ENCODE data around the gene PALM.

Gene PALM

DNA sequence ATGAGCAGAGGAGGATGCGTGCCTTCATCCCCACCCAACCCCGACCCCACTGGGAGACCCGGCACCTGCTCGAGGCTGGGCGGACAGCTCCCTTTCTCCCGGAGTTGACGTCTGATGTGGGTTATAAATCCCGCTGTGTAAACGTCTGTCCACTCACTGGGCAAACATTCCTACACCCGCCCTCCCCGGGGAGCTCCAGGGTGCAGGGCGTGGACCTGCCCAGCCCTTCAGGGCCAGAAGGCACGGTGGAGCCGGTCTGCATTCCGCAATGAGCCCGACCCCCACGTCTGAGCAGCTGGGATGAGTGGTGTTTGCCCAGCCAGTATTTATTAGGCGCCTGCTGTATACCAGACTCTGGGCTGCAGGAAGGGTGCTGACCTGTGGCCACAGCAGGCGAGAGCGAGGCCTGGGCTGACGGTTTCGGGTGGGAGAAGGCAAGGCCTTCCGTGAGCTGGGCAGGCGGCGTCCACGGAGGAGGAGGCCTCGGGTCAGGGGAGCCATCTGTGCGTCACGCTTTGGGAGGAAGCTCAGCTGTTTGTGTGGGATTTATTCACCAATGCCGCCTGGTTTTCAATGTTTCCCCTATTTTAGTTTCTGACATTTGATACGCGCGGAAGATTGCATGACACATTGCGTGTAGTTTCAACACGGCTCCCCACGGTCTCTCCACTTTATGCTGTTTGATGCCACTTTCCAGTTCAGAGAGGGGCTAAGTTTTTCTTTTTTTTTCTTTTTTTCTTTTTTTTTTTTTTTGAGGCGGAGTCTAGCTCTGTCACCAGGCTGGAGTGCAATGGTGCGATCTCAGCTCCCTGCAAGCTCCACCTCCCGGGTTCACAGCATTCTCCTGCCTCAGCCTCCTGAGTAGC lies 44.1 kb downstream of the PALM start:
- DNase-seq, result no peak

DNA sequence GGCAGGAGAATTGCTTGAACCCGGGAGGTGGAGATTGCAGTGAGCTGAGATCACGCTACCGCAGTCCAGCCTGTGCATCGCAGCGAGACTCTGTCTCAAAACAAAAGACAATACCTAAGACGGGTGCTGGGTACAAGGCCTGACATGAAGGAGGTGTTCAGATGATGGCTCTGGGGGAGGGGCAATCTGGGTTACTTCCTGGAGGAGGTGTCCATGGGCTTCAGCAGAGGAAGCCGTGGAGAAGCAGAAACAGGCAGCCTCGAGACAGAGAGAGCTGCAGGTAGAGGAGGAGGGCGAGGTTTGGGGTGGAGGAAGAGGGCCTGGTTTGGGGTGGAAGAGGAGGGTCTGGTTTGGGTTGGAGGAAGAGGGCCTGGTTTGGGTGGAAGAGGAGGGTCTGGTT lies 45.8 kb downstream of the PALM start:
- DNase-seq, result no peak

DNA sequence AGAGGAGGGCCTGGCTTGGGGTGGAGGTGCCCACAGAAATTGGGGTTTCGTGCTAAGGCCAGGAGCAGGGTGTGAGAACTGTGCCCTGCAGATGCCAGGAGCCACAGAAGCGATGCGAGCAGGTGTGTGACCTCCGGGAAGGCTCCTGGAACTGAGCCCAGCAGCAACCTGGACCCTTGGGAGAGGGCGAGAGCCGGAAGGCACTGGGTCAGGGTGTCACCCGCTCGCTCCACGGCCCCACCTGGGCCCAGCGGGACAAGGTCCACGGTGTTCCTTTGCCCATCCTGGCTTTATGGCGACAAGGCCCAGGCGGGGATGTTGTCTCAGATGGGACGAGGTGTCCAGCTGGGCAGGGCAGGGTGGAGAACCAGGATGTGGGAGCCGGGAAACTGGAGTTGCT lies 46.3 kb downstream of the PALM start:
- DNase-seq, result no peak

DNA sequence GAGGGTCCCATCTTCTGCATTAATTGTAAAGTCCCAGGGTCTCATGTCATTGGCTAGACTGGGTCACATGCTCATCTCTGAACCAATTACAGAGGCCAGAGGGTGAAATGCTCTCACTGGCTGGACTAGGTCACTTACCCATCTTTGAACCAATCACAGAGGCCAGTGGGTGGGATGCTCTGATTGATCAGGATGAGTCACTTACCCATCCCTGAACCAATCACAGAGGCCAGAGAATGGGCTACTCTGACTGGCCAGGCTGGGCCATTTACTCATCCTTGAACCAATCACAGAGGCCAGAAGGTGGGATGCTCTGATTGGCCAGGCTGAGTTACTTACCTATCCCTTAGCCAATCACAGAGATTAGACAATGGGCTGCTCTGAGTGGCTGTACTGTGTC lies 47.5 kb downstream of the PALM start:
- peak; percentile 29 for DNase-seq

DNA sequence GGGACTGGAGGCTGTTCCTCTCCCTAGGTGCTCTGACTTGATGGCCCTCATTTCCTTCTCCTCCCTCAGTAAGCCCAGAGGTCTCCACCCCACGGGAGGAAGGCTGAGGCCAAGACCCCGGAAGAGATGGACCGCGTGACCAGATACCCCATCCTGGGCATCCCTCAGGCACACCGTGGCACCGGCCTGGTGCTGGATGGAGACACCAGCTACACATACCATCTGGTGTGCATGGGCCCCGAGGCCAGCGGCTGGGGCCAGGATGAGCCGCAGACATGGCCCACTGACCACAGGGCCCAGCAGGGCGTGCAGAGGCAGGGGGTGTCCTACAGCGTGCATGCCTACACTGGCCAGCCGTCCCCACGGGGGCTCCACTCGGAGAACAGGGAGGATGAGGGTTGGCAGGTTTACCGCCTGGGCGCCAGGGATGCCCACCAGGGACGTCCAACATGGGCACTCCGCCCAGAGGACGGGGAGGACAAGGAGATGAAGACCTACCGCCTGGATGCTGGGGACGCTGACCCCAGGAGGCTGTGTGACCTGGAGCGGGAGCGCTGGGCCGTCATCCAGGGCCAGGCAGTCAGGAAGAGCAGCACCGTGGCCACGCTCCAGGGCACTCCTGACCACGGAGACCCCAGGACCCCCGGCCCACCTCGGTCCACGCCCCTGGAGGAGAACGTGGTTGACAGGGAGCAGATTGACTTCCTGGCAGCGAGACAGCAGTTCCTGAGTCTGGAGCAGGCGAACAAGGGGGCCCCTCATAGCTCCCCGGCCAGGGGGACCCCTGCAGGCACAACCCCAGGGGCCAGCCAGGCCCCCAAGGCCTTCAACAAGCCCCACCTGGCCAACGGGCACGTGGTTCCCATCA lies 48.3 kb downstream of the PALM start:
- no peak for DNase-seq

DNA sequence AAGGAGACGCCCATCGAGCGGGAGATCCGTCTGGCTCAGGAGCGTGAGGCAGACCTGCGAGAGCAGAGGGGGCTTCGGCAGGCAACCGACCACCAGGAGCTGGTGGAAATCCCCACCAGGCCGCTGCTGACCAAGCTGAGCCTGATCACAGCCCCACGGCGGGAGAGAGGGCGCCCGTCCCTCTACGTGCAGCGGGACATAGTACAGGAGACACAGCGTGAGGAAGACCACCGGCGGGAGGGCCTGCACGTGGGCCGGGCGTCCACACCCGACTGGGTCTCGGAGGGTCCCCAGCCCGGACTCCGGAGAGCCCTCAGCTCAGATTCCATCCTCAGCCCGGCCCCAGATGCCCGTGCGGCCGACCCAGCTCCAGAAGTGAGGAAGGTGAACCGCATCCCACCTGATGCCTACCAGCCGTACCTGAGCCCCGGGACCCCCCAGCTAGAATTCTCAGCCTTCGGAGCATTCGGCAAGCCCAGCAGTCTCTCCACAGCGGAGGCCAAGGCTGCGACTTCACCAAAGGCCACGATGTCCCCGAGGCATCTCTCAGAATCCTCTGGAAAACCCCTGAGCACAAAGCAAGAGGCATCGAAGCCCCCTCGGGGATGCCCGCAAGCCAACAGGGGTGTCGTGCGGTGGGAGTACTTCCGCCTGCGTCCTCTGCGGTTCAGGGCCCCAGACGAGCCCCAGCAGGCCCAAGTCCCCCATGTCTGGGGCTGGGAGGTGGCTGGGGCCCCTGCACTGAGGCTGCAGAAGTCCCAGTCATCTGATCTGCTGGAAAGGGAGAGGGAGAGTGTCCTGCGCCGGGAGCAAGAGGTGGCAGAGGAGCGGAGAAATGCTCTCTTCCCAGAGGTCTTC lies 49.3 kb downstream of the PALM start:
- no peak for DNase-seq

DNA sequence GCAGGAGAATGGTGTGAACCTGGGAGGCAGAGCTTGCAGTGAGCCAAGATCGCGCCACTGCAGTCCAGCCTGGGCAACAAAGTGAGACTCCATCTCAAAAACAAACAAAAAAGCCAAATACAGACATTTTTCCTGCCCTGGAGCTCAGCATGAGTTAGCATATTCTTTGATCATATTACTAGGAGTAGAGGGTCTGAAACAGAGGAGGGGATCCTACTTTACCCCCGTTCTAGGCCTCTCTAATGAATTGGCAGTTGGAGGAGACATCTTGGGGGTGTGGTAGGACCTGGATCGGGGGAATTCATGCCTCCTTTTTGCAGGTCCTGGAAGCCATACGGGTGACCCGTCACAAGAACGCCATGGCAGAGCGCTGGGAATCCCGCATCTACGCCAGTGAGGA lies 54.4 kb downstream of the PALM start:
- no peak for DNase-seq

DNA sequence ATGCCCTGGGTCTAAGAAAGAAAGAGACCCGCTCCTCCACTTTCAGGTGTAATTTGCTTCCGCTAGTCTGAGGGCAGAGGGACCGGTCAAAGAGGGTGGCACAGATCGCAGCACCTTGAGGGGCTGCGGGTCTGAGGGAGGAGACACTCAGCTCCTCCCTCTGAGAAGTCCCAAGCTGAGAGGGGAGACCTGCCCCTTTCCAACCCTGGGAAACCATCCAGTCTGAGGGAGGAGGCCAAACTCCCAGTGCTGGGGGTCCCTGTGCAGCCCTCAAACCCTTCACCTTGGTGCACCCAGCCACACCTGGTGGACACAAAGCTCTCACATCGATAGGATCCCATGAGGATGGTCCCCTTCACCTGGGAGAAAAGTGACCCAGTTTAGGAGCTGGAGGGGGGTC lies 55.1 kb downstream of the PALM start:
- DNase-seq, result no peak

DNA sequence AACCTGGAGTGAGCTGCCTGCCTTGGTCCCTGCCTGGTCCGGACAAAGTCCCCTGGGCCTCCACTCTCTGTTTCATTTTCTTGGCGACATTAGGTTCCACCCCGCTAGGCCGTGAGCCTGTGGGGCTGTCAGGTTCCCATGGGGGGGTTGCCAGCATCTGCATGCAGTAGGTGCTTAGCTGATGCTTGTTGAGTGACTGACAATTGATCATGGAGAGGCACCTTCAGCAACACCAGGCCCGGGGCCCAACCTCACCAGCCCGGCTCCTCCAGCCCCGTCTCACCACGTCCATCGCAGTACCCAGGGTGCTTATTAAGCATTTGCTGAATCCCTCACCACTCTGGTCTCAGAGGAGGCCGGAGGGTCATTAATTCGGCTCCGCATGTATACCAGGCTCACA lies 55.6 kb downstream of the PALM start:
- no peak for DNase-seq

DNA sequence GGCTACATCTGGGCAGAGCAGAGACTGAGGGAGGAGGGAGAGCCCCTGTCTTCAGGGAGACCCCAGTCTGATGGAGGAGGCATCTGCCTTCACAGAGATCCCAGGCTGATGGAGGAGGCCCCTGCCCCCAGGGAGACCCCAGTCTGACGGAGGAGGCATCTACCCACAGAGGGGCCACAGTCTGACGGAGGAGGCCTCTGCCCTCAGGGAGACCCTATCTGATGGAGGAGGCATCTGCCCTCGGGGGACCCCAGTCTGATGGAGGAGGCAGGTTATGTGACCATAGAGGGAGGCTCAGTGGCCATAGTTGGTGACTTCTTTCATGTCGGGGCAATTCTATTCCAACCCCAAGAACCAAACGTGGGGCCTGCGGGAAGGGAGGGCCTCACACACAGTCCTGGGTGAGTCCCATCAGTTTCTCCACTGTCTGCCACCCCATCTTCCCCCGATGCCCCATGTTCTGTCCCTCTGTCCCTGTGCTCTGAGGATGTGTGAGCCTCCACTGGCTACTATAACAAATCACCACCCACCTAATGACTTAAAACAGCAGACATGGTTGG lies 56.5 kb downstream of the PALM start:
- DNase-seq, result no peak

DNA sequence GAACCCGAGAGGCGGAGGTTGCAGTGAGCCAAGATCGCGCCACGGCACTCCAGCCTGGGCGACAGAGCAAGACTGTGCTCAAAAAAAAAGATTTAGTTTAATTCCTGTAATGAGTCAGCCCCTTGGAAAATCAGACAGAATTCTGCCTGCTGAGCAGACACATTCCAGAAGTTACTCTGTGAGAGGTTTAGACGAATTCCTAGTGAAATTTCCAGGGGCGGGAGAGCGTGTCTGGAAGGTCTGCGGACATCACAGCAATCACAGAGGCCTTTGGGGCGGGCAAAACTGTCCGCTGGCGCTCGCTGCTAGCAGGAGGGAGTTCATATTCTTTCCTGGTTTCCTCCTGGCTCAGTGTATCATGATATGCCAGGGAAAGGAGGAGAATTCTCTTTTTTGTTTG lies 59.7 kb downstream of the PALM start:
- no peak for DNase-seq

DNA sequence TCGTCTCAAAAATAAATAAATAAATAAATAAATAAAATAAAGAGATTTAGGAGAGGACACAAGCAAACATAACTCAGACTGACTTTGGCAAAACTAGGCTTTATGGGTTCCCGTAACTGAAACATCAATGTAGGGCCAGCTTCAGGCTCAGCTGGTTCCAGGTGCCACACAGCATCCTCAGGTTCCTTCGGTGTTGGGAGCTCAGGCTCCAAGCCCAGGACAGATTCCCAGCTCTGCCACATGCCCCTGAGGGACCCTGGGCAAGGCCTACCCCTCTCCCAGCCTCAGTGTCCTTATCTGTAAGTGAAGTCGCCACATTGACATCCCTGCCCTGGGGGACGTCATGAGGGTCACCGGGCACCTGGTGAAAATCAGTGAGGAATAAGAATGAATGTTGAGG lies 60.9 kb downstream of the PALM start:
- no peak for DNase-seq

DNA sequence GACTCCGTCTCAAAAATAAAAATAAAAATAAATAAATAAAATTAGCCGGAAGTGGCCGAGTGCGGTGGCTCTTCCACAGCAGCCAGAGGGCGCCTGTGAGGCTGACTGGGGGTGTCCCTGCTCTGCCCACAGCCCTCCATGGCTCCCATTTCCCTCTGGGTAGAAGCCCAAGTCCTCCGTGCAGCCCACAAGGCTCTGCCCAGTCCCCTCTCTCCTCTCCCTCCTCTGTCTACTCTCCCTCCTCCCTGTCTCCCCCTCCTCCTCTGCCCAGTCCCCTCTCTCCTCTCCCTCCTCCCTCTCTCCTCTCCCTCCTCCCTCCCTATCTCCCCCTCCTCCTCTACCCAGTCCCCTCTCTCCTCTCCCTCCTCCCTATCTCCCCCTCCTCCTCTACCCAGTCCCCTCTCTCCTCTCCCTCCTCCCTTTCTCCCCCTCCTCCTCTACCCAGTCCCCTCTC lies 62.6 kb downstream of the PALM start:
- peak; percentile 15 for DNase-seq

DNA sequence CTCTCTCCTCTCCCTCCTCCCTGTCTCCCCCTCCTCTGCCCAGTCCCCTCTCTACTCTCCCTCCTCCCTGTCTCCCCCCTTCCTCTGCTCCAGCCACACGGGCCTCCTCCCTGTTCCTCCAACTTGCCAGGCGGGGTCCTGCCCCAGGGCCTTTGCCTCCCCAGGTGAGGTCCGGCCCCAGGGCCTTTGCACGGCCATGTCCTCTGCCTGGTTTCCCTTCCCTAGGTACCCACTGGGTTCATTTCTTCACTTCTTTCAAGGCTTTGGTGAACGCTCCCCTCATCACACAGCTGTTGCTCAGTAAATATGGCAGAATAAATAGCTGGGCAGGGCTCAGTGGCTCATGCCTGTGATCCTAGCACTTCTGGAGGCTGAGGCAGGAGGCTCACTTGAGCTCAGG lies 63.3 kb downstream of the PALM start:
- DNase-seq, result no peak

DNA sequence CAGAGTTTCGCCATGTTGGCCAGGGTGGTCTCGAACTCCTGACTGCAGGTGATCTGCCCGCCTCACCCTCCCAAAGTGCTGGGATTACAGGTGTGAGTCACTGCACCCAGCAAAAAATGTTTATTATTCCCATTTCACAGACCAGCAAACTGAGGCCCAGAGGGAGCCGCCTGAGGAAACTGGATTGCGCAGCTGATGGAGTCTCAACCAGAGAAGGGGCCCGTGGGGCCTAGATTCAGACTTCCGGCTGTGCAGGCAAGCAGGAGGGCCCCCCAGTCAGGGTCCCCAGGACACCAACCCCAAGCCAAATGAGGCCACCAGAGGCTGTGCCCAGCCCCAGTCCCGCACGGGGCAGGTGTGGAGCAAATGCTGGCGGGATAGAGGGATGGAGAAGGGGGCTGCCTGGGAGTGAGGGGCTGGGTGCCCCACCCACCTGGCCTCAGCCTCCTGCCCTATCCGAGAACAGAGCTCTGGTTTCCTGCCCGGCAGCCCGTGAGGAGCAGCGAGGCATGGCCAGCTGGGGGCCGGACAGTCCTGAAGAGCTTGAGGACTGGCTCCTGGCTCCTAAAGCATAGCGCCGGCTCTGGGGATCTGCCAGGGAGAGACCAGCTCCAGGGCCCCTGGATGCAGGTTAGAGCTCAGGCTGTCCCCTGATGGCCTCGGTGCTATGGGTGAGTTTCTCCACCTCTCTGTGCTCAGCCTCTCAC lies 64.1 kb downstream of the PALM start:
- no peak for DNase-seq

DNA sequence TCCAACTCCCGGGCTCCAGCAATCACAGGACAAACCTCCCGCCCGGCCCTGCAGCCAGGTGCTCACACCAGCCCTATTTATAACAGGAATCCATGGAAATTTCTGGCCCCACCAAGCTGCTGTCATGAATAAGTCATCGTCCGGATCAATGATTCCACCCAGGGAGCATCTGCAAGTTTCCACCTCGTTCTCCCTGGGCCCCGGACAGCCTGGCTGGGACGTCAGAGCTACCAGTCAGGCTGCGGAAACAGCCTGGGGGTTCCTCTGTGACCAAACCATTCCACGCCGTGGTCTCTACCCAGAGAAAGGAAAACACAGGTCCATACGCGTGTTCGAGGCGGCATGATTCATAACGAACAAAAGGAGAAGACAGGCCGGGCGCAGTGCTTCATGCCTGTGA lies 67.8 kb downstream of the PALM start:
- DNase-seq, result no peak

DNA sequence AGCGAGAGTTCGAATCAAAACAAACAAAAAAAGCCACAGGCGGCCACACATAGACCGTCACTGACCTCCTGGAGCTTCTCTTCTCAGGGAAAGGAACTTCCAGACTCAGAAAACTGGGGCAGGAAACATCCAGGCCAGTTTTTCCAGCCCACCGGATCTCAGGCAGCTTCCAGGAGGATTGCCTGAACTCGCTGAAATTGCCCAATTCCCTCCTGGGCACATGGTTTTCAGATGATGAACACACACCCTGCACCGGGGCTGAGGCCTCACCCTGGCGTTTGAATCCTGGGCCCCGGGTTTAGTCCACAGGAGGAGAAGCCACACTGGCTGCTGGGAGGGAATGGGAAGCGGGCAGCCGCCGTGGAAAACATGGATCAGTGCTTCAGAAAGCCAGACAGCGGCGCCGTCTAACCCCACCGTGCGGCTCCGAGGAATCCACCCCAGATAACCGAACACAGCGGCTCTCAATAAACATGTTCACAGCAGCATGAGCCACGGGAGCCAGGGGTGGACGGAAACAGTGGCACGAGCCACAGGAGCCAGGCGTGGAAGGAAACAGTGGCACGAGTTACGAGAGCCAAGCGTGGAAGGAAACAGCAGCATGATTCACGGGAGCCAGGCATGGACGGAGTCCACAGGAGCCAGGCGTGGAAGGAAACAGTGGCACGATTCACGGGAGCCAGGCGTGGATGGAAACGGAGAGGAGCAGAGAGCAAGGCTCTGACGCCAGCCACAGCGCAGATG lies 70.3 kb downstream of the PALM start:
- no peak for DNase-seq

DNA sequence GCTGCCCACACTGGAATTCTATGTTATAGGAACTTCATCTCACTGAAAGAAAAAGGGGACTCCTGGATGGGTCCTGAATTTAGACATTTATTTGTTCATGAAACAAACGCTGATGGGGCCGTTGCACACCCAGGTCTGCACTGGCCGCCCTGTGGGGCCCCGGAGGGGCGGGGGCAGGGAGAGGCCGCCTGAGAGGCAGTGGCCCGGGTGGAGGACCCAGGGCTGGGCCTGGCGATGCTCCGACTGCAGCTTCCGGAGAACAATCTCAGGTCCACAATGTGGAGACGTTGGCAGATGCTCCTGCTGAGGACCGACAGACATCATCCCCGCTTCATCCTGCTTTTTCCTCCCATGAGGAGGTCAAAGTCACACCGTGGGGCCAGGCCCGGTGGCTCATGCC lies 72.2 kb downstream of the PALM start:
- no peak for DNase-seq

DNA sequence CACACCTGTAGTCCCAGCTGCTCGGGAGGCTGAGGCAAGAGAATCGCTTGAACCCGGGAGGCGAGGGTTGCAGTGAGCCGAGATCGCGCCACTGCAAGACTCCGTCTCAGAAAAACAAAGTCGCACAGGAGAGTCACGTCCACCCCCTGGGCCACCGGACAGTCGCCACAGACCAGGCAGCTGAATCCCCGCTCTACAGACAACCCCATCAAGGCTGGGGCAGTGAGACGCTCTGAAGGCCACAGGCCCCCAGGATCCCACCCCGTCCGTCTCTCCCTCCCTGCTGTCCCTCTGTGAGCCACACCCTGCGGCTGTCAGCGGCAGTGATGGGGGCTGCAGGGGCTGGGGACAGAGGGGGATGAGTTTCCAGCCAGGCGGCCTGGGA lies 73.1 kb downstream of the PALM start:
- no peak for DNase-seq

DNA sequence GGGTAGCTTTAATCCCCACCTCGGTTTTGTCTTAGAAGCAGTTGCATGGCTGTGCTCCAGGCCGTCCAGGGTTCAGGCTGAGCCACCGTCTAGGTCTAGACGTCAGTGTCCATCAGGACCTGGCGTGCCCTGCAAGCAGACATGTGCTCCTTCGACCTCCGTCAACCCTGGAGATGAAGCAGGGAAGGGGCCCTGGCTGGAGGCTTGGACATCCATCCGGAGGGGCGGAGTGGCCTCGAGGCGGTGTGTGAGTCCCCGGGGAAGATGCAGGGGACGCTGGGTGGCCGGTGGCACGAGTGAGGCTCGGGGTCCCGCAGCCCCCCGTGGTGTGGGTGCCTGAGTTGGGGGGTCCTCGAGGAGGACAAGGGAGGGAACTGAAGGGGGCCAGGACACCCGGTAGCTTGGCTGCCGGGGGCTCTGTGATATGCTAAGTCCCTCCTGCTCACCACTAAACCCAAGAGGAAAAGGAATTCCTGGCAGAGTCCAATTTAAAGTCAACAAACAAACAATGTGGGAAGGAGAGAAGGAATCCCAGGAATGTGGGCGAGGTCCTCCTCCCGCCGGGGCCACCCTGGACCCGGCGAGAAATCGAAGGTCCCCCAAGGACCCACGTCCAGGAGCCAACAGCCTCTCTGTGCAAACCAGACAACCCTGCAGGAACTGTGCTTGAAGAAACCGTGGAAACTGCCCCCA lies 73.6 kb downstream of the PALM start:
- no peak for DNase-seq

Measured in NCI-H446 treated with DMSO at 0.1 percent for 48 hours (cell line).